H4 (cell line): ENCODE measurements around the gene PPAN. TPM values are rescaled to one million over a fixed set of nuclear protein-coding genes. Genes with fewer than 3 reads are reported as not detected.

Source experiments
- DNase-seq: peaks from one replicate; pipeline ENCODE4 v3.0.0-alpha.2; 2015; ENCODE audit warnings: low spot score
- total RNA-seq: library from RNA; depleted of rRNA; stranded (reverse); fragments of >200 nt; shearing (Covaris generic); gene quantifications from 2 replicates; pipeline ENCODE4 v1.2.3, GENCODE V29; 2014; rRNA removed

The PPAN gene
- total RNA-seq, 1 experiment from 2014 or later: 20.1 TPM

- DNase-seq: no peak
These were observed 35.3 kb downstream of the PPAN start for GRCh38 chr19:10141479-10141878.

- DNase-seq: no peak
These were observed 35.8 kb downstream of the PPAN start for GRCh38 chr19:10141973-10142372.

DNA sequence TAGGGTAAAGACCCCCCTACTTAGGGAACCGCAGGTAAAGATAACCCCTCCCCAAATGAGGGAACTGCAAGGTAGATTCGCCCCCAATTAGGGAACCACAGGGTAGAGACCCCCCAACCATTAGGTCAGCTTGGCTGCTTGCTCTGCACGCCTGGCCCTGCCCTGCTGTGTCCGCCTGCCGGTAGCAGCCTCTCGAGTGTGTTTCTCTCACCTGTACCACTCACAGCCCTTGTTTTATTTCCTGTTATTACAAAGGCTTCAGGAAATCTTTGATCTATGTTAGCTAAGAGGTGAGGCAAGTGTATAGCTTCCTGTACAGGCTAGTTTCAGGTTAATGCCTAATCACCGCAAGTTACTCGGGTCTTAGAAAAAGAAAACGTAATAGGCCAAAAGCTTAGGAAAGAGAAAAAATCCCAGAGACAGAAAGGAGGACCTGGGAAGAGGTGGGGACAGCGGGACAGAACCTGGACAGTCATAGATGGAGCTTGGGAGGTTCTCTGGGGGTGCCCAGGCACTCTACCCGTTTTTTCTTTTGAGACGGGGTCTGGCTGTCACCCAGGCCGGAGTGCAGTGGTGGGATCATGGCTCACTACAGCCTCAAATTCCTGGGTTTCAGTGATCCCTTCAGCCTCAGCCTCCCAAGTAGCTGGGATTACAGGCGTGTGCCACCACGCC is 36.7 kb downstream of the PPAN start:
- DNase-seq: no peak

DNA sequence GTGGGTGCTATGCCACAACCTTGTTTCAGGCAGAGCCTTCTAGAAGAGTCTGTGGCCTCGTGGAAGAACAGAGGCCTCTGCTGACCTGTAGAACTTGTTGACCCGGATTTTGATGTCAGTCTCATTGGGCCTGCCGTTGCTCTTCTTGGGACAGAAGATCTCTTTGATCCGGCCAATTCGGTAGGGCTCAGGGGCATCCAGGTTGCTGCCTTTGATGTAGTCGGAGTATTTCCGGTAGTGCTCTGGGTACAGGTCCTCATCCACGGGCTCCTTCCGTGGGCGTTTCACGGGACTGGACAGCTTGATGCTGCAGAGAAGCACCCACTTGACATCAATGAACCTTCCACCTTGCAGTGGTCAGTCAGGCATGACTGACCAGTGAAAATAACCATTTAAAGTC is 37.5 kb downstream of the PPAN start:
- DNase-seq: no peak

- DNase-seq: no peak
These were observed 38.2 kb downstream of the PPAN start for GRCh38 chr19:10144361-10144760.

- no peak for DNase-seq
These were observed 38.9 kb downstream of the PPAN start for GRCh38 chr19:10145031-10145430.

DNA sequence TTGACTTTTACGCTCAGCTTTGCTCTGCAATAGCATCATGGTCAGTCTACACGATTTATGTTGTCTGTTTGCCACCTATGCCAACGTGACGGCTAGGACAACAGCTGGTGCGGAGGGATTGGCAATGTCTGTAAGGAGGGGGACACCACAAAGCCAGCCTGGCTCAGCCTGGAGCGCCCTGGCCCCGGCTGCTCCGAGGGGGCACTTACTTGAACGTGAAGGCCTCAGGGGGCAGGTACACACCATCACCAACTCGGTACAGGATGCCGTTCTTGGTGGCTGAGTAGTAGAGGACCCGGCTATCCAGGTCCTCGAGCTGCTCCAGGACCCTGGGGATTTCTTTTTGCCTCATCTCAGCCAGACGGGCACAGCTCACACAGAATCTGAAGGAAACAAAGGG is 40.0 kb downstream of the PPAN start:
- DNase-seq: no peak

- DNase-seq: no peak
These were observed 43.3 kb downstream of the PPAN start for GRCh38 chr19:10149427-10149826.

DNA sequence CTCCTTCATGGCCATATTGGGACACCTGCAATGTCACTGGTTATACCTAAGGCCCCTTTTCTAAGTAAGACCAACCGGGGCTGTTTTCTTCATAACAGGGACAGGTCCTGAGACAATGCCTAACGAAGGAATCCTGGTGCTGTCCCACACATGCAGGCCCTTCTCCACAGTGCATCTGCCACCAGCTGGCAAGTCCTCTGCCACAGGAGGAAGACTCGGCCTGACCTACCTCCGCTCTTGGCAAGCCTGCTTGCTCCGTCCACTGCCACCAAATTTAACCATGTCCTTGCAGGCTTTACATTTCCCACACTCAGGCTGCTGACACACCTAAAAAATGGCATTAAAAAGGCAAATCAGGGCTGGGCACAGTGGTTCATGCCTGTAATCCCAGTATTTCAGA is 45.4 kb downstream of the PPAN start:
- no peak for DNase-seq

GRCh38 chr19:10152100-10152499 is 45.9 kb downstream of the PPAN start:
- no peak for DNase-seq

DNA sequence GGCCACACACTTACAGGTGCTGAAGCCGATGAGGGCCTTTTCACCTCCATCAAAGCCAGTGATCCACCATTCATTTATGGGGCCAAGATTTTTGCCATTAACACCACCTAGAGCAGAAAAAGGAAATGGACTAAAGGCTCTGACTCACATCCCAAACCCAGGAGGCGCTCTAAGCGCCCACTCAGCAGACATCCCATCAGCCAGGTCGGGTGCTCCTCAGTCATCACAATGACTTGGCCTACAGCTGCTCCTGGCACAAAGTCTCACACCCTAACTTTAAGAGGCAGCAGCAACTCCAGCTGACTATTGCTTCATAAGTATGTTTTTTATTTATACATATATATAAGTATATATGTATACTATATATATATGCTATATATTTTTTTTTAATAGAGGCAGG is 49.7 kb downstream of the PPAN start:
- DNase-seq: no peak

- no peak for DNase-seq
These were observed 51.9 kb downstream of the PPAN start for GRCh38 chr19:10158071-10158470.

GRCh38 chr19:10158485-10158884 is 52.3 kb downstream of the PPAN start:
- no peak for DNase-seq

- DNase-seq: no peak
These were observed 53.4 kb downstream of the PPAN start for GRCh38 chr19:10159610-10160009.

Other genes starting within 250 kb of the PPAN start
- gene OLFM2, start 169.8 kb upstream of the PPAN start, total RNA-seq: 11.1 and 17.3 TPM in 2 replicates
- 0.14 TPM in 1 of 2 replicates, not detected in the other for gene COL5A3, start 95.9 kb upstream of the PPAN start, total RNA-seq
- gene RDH8, start 92.9 kb upstream of the PPAN start, total RNA-seq: not detected in 2 replicates
- 20.7 and 25.6 TPM in 2 replicates for gene SHFL, start 20.0 kb upstream of the PPAN start, total RNA-seq
- 0.27 TPM in 1 of 2 replicates, not detected in the other for gene ANGPTL6, start 3.7 kb upstream of the PPAN start, total RNA-seq
- gene P2RY11, start 5.3 kb downstream of the PPAN start, total RNA-seq: 0.79 and 0.92 TPM in 2 replicates
- gene EIF3G, start 13.5 kb downstream of the PPAN start, total RNA-seq: 299 and 319 TPM in 2 replicates
- 56.5 and 102 TPM in 2 replicates for gene DNMT1, start 88.6 kb downstream of the PPAN start, total RNA-seq
- gene S1PR2, start 125.0 kb downstream of the PPAN start, total RNA-seq: 1.7 and 3.0 TPM in 2 replicates
- 54.6 and 59.5 TPM in 2 replicates for gene MRPL4, start 145.9 kb downstream of the PPAN start, total RNA-seq
- 0.06 and 0.12 TPM in 2 replicates for gene ICAM1, start 164.8 kb downstream of the PPAN start, total RNA-seq
- gene ICAM4, start 180.6 kb downstream of the PPAN start, total RNA-seq: 0.15 TPM in 1 of 2 replicates, not detected in the other
- 0.87 and 1.5 TPM in 2 replicates for gene ICAM5, start 183.6 kb downstream of the PPAN start, total RNA-seq
- gene ZGLP1, start 203.5 kb downstream of the PPAN start, total RNA-seq: 0.18 and 1.8 TPM in 2 replicates
- gene FDX2, start 209.7 kb downstream of the PPAN start, total RNA-seq: 23.6 and 40.0 TPM in 2 replicates
- 7.1 and 8.2 TPM in 2 replicates for gene RAVER1, start 227.2 kb downstream of the PPAN start, total RNA-seq
- gene ICAM3, start 233.3 kb downstream of the PPAN start, total RNA-seq: 7.3 and 11.2 TPM in 2 replicates